HEK293 (cell line): ENCODE measurements around the gene NUP43.

Experiments
- BCL6B ChIP-seq: fragments of 450-650 bp; formaldehyde crosslinking; IDR thresholded peaks from 2 replicates; pipeline ENCODE4 v1.5.1; 2017; ENCODE audit warnings: missing biosample characterization, missing genetic modification characterization
- CTCF ChIP-seq: fragments of 450-650 bp; formaldehyde crosslinking; IDR thresholded peaks from 2 replicates; pipeline ENCODE4 v1.5.1; 2016; ENCODE audit warnings: missing biosample characterization, missing genetic modification characterization
- GLI4 ChIP-seq: fragments of 450-650 bp; formaldehyde crosslinking; IDR thresholded peaks from 2 replicates; pipeline ENCODE4 v1.5.1; 2016; ENCODE audit warnings: missing biosample characterization, missing genetic modification characterization
- KLF1 ChIP-seq: fragments of 450-650 bp; formaldehyde crosslinking; IDR thresholded peaks from 2 replicates; pipeline ENCODE4 v1.5.1; 2016; ENCODE audit warnings: missing biosample characterization, missing genetic modification characterization
- SP2 ChIP-seq: fragments of 450-650 bp; formaldehyde crosslinking; IDR thresholded peaks from 2 replicates; pipeline ENCODE4 v1.5.1; 2016; ENCODE audit warnings: missing biosample characterization, missing genetic modification characterization
- WT1 ChIP-seq: fragments of 450-650 bp; formaldehyde crosslinking; IDR thresholded peaks from 2 replicates; pipeline ENCODE4 v1.5.1; 2016; ENCODE audit warnings: missing biosample characterization, missing genetic modification characterization
- ZBTB21 ChIP-seq: fragments of 450-650 bp; formaldehyde crosslinking; IDR thresholded peaks from 2 replicates; pipeline ENCODE4 v1.5.1; 2017; ENCODE audit warnings: missing biosample characterization, missing genetic modification characterization
- ZBTB49 ChIP-seq: fragments of 450-650 bp; formaldehyde crosslinking; IDR thresholded peaks from 2 replicates; pipeline ENCODE4 v1.5.1; 2016; ENCODE audit warnings: missing biosample characterization, missing genetic modification characterization, low read depth
- ZBTB7A ChIP-seq: fragments of 450-650 bp; formaldehyde crosslinking; IDR thresholded peaks from 2 replicates; pipeline ENCODE4 v1.5.1; 2016; ENCODE audit warnings: low read depth, missing biosample characterization, missing genetic modification characterization
- ZNF114 ChIP-seq: fragments of 450-650 bp; formaldehyde crosslinking; IDR thresholded peaks from 2 replicates; pipeline ENCODE4 v1.5.0; 2017; ENCODE audit warnings: missing biosample characterization, missing genetic modification characterization
- ZNF341 ChIP-seq: fragments of 450-650 bp; formaldehyde crosslinking; IDR thresholded peaks from 2 replicates; pipeline ENCODE4; 2016; ENCODE audit warnings: low read depth, missing biosample characterization, missing genetic modification characterization
- ZNF37A ChIP-seq: fragments of 450-650 bp; IDR thresholded peaks from 2 replicates; pipeline ENCODE4 v1.5.1; 2018; ENCODE audit warnings: missing biosample characterization, missing genetic modification characterization
- ZNF404 ChIP-seq: fragments of 450-650 bp; formaldehyde crosslinking; IDR thresholded peaks from 2 replicates; pipeline ENCODE4 v1.5.1; 2017; ENCODE audit warnings: missing biosample characterization, missing genetic modification characterization
- ZNF488 ChIP-seq: fragments of 450-650 bp; formaldehyde crosslinking; IDR thresholded peaks from 2 replicates; pipeline ENCODE4 v1.5.1; 2016; ENCODE audit warnings: missing biosample characterization, missing genetic modification characterization
- ZNF518A ChIP-seq: fragments of 450-650 bp; formaldehyde crosslinking; conservative IDR thresholded peaks from 2 replicates; pipeline ENCODE4 v1.5.1; 2016; ENCODE audit warnings: low read depth, missing biosample characterization, missing genetic modification characterization
- ZNF521 ChIP-seq: fragments of 450-650 bp; formaldehyde crosslinking; IDR thresholded peaks from 2 replicates; pipeline ENCODE4 v1.5.1; 2017; ENCODE audit warnings: missing biosample characterization, mild to moderate bottlenecking, missing genetic modification characterization
- ZNF626 ChIP-seq: fragments of 450-650 bp; sonication (Bioruptor Pico); formaldehyde crosslinking; IDR thresholded peaks from 2 replicates; pipeline ENCODE4 v1.5.1; 2018; ENCODE audit warnings: missing biosample characterization, missing genetic modification characterization, inconsistent platforms
- ZNF629 ChIP-seq: fragments of 450-650 bp; formaldehyde crosslinking; IDR thresholded peaks from 2 replicates; pipeline ENCODE4 v1.5.1; 2017; ENCODE audit warnings: missing biosample characterization, missing genetic modification characterization
- ZNF701 ChIP-seq: fragments of 450-650 bp; formaldehyde crosslinking; IDR thresholded peaks from 2 replicates; pipeline ENCODE4 v1.5.1; 2016; ENCODE audit warnings: missing biosample characterization, missing genetic modification characterization
- ZSCAN4 ChIP-seq: fragments of 450-650 bp; formaldehyde crosslinking; IDR thresholded peaks from 2 replicates; pipeline ENCODE4 v1.5.1; 2017; ENCODE audit warnings: missing biosample characterization, missing genetic modification characterization
- TF ChIP-seq, protein P1 (sequence below): fragments of 450-650 bp; formaldehyde crosslinking; optimal IDR thresholded peaks from 2 replicates; pipeline ENCODE3; 2016; ENCODE audit warnings: missing biosample characterization, mild to moderate bottlenecking, missing genetic modification characterization
- TF ChIP-seq, protein P2 (sequence below): fragments of 450-650 bp; formaldehyde crosslinking; IDR thresholded peaks from 2 replicates; pipeline ENCODE4 v1.5.1; 2016; ENCODE audit warnings: missing biosample characterization, missing genetic modification characterization

Gene NUP43

GRCh38 chr6:149717588-149718458 is 28.5 kb downstream of the NUP43 start, which contains the start of gene LATS1 (continued):
- TF ChIP-seq ZBTB7A (tag by site-specific recombination) (peak; percentile 25), ZNF626 (tag by site-specific recombination) (no peak), ZNF521 (no peak), ZNF518A (tag by site-specific recombination) (0 out of 2 replicates have a peak, but pooled peaks have one; percentile 36), GLI4 (tag by site-specific recombination) (peak; percentile 57; the same call in 1 of the 2 replicates), KLF1 (tag by site-specific recombination) (peak; percentile 99), ZBTB49 (tag by site-specific recombination) (no peak), ZNF37A (tag by site-specific recombination) (no peak), ZNF629 (tag by site-specific recombination) (peak; percentile 61), ZNF404 (tag by site-specific recombination) (no peak), SP2 (peak; percentile 68), ZNF701 (tag by site-specific recombination) (no peak), CTCF (tag by site-specific recombination) (peak; percentile 35; the same call in 1 of the 2 replicates), ZNF488 (tag by site-specific recombination) (no peak), BCL6B (tag by site-specific recombination) (no peak), WT1 (no peak; the same call in 1 of the 2 replicates), ZBTB21 (tag by site-specific recombination) (no peak), ZNF114 (tag by site-specific recombination) (no peak), ZSCAN4 (peak; percentile 17; the same call in 1 of the 2 replicates), ZNF341 (tag by site-specific recombination) (peak; percentile 70; the same call in 1 of the 2 replicates)
- TF ChIP-seq, protein P1, sequence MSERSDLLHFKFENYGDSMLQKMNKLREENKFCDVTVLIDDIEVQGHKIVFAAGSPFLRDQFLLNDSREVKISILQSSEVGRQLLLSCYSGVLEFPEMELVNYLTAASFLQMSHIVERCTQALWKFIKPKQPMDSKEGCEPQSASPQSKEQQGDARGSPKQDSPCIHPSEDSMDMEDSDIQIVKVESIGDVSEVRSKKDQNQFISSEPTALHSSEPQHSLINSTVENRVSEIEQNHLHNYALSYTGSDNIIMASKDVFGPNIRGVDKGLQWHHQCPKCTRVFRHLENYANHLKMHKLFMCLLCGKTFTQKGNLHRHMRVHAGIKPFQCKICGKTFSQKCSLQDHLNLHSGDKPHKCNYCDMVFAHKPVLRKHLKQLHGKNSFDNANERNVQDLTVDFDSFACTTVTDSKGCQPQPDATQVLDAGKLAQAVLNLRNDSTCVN (tag by site-specific recombination) = peak; percentile 96
- TF ChIP-seq, protein P2, sequence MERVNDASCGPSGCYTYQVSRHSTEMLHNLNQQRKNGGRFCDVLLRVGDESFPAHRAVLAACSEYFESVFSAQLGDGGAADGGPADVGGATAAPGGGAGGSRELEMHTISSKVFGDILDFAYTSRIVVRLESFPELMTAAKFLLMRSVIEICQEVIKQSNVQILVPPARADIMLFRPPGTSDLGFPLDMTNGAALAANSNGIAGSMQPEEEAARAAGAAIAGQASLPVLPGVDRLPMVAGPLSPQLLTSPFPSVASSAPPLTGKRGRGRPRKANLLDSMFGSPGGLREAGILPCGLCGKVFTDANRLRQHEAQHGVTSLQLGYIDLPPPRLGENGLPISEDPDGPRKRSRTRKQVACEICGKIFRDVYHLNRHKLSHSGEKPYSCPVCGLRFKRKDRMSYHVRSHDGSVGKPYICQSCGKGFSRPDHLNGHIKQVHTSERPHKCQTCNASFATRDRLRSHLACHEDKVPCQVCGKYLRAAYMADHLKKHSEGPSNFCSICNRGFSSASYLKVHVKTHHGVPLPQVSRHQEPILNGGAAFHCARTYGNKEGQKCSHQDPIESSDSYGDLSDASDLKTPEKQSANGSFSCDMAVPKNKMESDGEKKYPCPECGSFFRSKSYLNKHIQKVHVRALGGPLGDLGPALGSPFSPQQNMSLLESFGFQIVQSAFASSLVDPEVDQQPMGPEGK (tag by site-specific recombination) = peak; percentile 97
